ENCODE measurements around the gene DOCK10.
A peak's percentile ranks its signal among the peaks of the same experiment; 100 is the strongest.

Gene DOCK10

DNA sequence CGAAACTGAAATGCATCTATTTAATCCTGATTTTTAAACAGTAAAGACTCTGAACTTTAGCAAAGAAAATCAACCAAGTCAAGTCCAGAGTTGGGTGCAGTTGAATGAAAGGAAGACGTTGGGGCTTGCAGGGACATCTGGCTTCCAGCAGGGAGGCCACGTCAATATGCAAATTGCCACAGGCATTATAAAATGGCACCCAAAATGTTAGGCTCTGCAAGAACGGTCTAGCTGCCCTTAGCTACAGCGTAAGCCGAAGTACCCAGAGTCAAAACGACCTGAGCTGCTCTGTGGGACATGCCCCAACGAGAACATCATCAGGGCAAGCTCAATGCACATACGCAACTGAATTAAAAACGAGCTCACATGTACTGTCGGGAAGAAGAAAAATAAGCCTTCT is 30.7 kb downstream of the DOCK10 start:
- no peak for DNase-seq (ENCODE audit: low spot score)

DNA sequence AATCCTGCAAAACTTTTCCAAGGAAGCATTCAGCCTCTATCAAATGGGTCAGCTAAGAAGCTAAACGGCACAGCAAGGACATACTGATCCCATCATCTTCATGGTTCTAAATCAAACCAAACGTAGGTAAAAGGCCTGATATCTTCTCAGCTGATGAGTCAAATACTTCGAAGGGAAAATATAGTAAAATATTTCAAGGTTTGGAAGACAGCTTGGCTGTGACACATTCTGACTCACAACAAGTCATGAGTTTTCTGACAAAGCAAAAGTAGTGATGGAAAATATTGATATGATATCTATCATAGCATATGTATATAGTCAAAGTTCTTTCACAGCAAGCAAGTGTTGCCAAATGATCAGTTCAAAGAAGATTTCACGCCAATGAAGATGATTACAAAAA is 31.5 kb downstream of the DOCK10 start:
- DNase-seq (ENCODE audit: low spot score): no peak

GRCh38 chr2:225009768-225010167 is 32.5 kb downstream of the DOCK10 start:
- DNase-seq (ENCODE audit: low spot score): no peak

DNA sequence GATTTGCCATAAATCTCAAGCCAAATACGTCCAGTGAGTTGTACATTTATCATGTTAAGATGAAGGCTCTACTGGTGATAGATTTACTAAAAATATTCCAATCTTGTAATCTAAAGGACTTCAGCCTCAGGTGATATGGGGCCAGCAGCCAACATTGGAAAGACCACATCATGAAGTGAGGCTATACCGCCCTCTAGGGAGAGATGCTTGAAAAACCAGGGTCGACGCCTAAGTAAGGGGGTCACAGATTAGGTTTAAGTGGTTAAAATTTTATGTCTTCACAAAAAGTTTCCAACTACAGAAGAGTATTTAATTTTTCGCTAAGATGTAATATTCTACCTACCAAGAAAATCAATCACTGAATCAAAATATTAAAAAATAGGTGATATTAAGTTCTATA is 33.3 kb downstream of the DOCK10 start:
- peak; percentile 21 for DNase-seq (ENCODE audit: low spot score)

DNA sequence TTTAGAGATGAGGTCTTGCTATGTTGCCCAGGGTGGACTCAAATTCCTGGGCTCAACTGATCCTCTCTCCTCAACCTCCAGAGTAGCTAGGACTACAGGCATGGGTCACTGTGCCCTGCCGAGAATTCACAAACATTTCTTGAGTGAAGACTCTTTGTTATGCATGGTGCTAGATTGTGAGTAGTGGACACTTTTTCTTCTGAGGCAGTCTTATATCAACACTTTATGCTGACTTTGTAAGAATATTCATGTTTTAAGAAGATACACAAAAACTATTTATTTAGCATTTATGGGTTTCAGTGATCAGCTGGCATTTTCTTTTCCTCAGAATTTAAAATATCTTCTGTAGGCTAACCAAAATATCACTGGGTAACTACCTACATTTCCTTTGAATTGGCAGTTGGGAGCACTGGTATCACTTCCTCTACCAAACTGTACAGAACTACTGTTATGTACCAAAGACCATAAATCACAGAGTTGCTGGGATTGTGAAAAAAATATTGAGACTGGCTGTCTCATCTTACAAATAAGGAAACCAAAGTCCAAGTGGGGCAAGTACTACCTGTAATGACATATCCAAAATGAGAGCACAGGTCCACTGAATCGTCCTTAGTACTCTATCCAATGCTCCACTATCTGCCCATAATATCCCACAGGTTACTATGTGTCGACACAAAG is 34.0 kb downstream of the DOCK10 start:
- DNase-seq (ENCODE audit: low spot score): peak; percentile 11

DNA sequence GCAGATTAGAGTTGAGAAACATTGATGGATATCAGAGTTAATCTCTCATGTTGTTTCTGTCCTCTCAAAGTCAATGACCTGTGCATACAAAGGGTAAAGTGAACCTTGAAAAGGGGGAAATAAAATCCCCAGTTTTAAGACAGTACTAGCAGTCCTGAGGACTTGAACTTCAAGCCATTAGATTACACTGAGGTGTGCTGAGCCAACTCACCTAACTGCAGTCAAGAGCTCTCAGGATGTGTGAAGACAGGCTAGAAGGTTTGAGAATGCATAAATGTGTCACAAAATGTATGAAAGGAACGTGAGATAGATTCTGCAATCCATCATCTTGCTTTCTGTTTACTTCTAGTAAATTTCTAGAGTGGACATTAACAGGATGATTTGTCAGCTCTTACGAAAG is 35.5 kb downstream of the DOCK10 start:
- no peak for DNase-seq (ENCODE audit: low spot score)

DNA sequence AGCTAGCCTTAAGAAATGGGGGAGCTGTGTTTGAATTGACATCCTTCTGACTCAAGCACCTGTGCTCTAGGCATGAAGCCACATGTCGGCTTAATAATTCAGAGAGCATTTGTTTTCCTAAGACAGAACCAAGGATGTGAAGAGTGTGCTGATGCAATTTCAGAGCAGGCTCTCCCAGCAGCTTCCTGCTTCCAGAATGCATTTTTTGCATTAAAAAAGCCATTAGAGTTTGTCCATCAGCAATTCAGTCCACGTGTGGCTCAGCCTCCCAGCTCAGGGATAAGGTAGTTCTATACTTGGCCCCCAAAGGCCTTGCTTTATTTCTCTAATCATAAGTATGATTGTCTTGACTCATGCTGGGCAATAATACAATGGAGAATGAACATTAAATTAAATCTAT is 37.7 kb downstream of the DOCK10 start:
- DNase-seq (ENCODE audit: low spot score): no peak

- peak; percentile 34 for DNase-seq (ENCODE audit: low spot score)
These were observed 39.6 kb downstream of the DOCK10 start for GRCh38 chr2:225002656-225003045.

GRCh38 chr2:225002039-225002655 is 40.1 kb downstream of the DOCK10 start:
- DNase-seq (ENCODE audit: low spot score): peak; percentile 62

GRCh38 chr2:224999754-225000153 is 42.5 kb downstream of the DOCK10 start:
- DNase-seq (ENCODE audit: low spot score): no peak

GRCh38 chr2:224999321-224999720 is 42.9 kb downstream of the DOCK10 start:
- no peak for DNase-seq (ENCODE audit: low spot score)

- DNase-seq (ENCODE audit: low spot score): no peak
These were observed 44.5 kb downstream of the DOCK10 start for GRCh38 chr2:224997802-224998201.

GRCh38 chr2:224995419-224995818 is 46.8 kb downstream of the DOCK10 start:
- DNase-seq (ENCODE audit: low spot score): no peak

DNA sequence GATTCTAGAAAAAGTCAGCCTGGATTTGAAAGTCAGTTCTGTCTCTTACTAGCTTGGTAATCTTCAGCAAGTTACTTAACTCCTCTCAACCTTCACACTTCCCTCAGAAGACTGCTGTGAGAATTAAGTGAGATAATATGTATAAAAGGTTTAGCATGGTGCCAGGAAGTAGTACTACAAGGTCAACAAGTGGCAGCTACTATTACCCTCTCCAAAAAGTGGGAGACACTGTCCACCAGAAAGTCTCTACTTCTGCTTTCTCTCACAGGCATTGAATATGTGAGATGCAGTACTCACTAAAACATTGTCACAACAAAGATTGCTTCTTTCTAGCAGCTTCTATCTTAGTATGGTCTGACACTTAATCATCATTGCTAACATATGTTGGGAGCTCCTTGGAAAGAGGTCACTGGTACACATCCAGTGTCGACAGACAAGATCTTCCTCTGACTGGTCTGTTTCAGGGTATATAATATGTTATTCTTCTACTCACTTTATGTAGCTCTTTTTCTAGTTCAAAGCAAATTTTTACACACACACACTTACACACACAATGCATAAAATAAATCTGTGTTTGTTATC is 47.9 kb downstream of the DOCK10 start:
- DNase-seq (ENCODE audit: low spot score): no peak

DNA sequence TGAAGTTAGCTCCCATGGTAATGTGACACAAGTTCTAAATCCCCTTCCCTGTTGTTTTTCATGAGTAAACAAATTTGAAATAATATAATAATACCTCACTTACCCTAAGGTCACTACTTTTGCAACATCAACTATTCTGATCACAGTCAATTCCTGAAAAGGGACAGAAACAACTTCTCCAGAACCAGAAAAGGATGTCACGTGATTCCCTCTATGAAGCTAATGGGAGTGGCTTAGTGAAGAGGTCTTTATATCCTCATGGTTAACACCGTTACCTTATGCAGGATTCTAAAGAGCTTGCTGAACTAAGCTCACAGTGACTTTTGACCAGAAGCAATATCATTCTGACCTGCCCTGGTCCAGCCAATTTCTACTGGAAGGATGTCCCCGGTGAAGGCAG is 51.6 kb downstream of the DOCK10 start:
- no peak for DNase-seq (ENCODE audit: low spot score)

- no peak for DNase-seq (ENCODE audit: low spot score)
These were observed 54.5 kb downstream of the DOCK10 start for GRCh38 chr2:224987733-224988132.

DNA sequence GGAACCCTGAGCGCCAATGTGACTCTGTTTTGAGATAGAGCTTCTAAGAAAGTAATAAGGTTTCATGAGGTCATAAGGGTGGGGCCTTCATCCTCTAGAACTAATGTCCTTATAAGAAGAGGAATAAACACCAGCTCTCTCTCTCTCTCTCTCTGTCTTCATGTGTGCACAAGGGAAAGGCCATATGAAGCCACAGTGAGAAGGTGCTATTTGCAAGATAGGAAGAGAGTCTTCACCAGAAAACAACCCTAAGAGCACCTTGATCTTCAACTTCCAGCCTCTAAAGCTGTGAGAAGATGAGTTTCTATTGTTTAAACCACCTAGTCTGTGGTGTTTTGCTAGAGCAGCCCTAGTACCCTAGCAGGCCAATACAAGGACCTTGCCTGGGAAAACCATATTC is 55.8 kb downstream of the DOCK10 start:
- DNase-seq (ENCODE audit: low spot score): no peak

DNA sequence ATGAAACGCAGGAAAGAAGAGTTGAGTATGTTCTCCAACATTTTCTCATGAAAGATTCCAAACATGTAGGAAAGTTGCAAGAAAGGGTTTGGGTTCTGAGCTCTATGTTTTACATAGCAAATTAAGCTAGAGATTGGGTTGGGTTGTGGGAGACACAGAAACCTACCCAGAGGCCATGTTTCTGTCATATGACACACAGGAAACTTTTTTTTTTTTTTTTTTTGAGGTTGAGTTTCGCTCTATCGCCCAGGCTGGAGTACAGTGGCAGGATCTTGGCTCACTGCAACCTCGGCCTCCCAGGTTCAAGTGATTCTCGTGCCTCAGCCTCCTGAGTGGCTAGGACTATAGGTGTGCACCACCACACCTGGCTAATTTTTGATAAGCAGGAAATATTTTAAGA is 57.6 kb downstream of the DOCK10 start:
- DNase-seq (ENCODE audit: low spot score): no peak

DNA sequence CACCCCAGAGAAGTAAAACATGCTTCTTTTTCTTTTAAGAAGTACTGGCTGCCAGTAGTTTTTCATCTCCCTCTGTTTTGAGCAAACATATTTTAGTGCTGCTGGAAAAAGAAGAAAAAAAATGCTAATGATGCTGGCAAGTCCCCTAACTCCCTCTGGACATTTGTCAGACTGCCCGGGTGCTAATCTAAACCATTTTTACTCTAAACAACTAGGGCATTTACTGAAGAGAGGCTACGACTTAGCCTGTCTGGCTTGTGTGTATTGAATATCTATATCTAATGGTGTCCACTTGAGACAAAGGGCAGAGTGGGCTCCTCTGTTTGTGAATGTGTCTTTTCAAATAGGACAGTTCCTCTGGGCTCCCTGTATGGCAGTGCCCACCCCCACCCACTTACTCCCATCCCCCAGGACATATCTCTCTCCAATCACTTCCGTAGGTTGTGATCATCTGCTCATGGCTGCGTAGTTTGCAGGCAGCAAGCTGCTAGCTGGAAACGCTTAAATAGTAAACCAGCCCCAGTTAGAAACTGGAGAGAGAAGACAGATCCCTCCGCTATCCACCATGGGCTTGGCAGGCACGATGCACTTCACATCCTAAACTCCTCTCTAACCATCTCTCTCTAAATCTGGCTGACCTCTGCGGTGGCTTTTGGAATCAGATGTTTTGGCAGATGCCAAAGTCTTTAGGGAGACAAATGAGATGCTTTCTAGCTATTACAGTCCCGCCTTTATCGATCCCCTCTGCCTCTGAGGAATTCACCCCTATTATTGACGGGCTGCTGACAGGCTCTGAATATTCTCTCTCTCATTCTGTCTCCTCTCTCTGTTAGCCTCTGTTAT is 58.3 kb downstream of the DOCK10 start:
- DNase-seq (ENCODE audit: low spot score): no peak

DNA sequence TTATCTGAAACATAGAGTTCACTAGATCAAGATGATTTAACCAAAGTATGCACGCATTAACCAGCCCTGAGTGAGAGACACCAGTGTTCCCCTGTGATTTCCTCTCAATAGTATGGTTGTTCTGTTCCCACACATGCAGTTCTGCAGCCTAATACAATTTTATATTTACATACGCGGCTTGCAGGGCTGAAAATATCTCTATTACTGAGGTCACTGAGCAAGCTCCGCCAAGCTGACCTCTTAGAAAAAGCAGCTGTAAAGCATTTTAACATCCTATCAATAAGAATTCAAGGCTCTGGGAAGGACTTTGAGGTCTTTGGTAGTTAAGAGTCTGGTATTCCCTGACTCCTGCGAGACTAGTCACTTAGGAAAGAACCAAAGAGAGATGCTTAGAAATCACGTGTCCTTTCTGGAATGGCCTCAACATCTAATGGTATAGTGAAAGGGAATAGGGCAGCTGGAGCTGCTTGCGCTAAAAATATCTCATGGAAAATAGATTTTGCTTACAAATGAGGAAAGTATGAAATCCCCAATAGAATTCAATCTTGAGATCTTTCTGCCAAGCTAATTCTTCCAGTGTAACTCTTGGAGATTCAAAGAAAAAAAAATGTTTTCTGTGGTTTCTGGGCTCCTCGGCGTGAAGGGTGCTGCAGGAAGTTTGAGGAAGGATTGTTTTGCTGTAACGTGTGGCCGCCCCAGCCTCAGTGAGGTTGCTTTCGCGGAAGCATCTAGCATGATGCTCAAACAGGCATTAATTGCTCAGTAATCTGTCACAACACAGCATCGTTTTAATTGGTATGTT is 59.2 kb downstream of the DOCK10 start:
- DNase-seq (ENCODE audit: low spot score): no peak

- no peak for DNase-seq (ENCODE audit: low spot score)
These were observed 60.0 kb downstream of the DOCK10 start for GRCh38 chr2:224982226-224982625.

All from germinal center (tissue), 1 donor.